ENCODE results near the gene VEPH1.

VEPH1 gene

GRCh38 chr3:157523814-157524213 lies 20.6 kb upstream of the VEPH1 start:
- DNase-seq (ENCODE audit: low spot score), result peak; percentile 13

GRCh38 chr3:157522648-157523047 lies 19.4 kb upstream of the VEPH1 start:
- DNase-seq (ENCODE audit: low spot score), result no peak

- no peak for DNase-seq (ENCODE audit: low spot score)
Observed at GRCh38 chr3:157520485-157521150, 17.4 kb upstream of the VEPH1 start.

GRCh38 chr3:157518881-157519280 lies 15.7 kb upstream of the VEPH1 start:
- DNase-seq (ENCODE audit: low spot score), result no peak

GRCh38 chr3:157516928-157517327 lies 13.7 kb upstream of the VEPH1 start:
- no peak for DNase-seq (ENCODE audit: low spot score)

GRCh38 chr3:157515398-157515797 lies 12.2 kb upstream of the VEPH1 start:
- no peak for DNase-seq (ENCODE audit: low spot score)

GRCh38 chr3:157514371-157514895 lies 11.2 kb upstream of the VEPH1 start:
- DNase-seq (ENCODE audit: low spot score), result no peak

GRCh38 chr3:157513585-157513984 lies 10.4 kb upstream of the VEPH1 start:
- DNase-seq (ENCODE audit: low spot score), result no peak

GRCh38 chr3:157512534-157512933 lies 9.3 kb upstream of the VEPH1 start:
- DNase-seq (ENCODE audit: low spot score), result no peak

- DNase-seq (ENCODE audit: low spot score), result peak; percentile 29
Observed at GRCh38 chr3:157508461-157508860, 5.2 kb upstream of the VEPH1 start.

GRCh38 chr3:157501863-157502262 lies 1.4 kb downstream of the VEPH1 start:
- DNase-seq (ENCODE audit: low spot score), result no peak

GRCh38 chr3:157500232-157500631 lies 3.0 kb downstream of the VEPH1 start:
- peak; percentile 33 for DNase-seq (ENCODE audit: low spot score)

- peak; percentile 95 for DNase-seq (ENCODE audit: low spot score)
Observed at GRCh38 chr3:157499342-157499963, 3.8 kb downstream of the VEPH1 start.

- no peak for DNase-seq (ENCODE audit: low spot score)
Observed at GRCh38 chr3:157498371-157498770, 4.8 kb downstream of the VEPH1 start.

- no peak for DNase-seq (ENCODE audit: low spot score)
Observed at GRCh38 chr3:157495846-157496245, 7.4 kb downstream of the VEPH1 start.

GRCh38 chr3:157494581-157495281 lies 8.5 kb downstream of the VEPH1 start:
- DNase-seq (ENCODE audit: low spot score), result no peak

- DNase-seq (ENCODE audit: low spot score), result peak; percentile 62
Observed at GRCh38 chr3:157493627-157494550, 9.3 kb downstream of the VEPH1 start.

GRCh38 chr3:157491136-157491535 lies 12.1 kb downstream of the VEPH1 start:
- DNase-seq (ENCODE audit: low spot score), result no peak

- DNase-seq (ENCODE audit: low spot score), result no peak
Observed at GRCh38 chr3:157488144-157488543, 15.1 kb downstream of the VEPH1 start.

GRCh38 chr3:157487339-157487738 lies 15.9 kb downstream of the VEPH1 start:
- no peak for DNase-seq (ENCODE audit: low spot score)

GRCh38 chr3:157479464-157480243 lies 23.6 kb downstream of the VEPH1 start:
- no peak for DNase-seq (ENCODE audit: low spot score)

Data from kidney tubule cell (primary cell).